ENCODE data around the gene NT5M. TPM values are rescaled to one million over a fixed set of nuclear protein-coding genes. Genes with fewer than 3 reads are reported as not detected.

Gene NT5M
- total RNA-seq, 1 donor from 2014 or later: 3.5 TPM

DNA sequence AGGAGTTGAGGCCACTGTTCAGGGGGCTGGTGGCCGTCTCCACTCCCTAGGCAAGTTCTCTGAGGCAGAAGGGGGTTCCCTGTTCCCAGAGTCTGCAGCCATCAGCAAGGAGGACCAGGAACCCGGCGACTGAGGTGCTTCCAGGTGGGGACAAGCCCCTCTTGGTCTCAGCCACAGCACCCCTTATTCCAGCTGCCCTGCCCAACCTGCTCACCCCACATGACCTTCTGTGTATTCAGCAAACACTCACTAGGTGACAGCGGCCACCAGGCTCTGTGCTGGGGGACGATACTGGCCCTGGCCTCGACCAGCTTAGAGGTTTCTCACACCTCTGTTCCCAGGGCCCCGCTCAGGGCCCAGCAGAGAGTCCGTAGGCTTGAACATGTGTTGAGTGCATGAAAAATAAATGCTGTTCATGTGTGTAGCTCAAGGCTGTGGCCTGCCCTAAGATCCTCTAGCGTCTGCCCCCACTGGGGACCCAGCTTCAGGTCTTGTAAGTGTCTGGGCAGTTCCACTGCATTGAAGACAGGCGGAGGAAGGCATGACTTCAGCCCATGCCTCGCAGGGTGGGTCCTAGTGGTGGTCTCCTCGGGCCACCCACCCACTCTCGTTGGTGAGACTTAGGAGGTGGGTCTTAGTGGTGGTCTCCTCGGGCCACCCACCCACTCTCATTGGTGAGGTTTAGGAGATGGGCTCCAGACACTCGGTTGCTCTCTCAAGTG is 44.2 kb downstream of the NT5M start:
- no peak overlapping the region for H3K4me3 Mint-ChIP-seq (ENCODE audit: unreplicated experiment)
- no peaks in the 10 kb centered on the region for H3K36me3 Mint-ChIP-seq (ENCODE audit: unreplicated experiment)
- TF ChIP-seq, protein P1, sequence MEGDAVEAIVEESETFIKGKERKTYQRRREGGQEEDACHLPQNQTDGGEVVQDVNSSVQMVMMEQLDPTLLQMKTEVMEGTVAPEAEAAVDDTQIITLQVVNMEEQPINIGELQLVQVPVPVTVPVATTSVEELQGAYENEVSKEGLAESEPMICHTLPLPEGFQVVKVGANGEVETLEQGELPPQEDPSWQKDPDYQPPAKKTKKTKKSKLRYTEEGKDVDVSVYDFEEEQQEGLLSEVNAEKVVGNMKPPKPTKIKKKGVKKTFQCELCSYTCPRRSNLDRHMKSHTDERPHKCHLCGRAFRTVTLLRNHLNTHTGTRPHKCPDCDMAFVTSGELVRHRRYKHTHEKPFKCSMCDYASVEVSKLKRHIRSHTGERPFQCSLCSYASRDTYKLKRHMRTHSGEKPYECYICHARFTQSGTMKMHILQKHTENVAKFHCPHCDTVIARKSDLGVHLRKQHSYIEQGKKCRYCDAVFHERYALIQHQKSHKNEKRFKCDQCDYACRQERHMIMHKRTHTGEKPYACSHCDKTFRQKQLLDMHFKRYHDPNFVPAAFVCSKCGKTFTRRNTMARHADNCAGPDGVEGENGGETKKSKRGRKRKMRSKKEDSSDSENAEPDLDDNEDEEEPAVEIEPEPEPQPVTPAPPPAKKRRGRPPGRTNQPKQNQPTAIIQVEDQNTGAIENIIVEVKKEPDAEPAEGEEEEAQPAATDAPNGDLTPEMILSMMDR (IDR thresholded peaks at IDR 0.05): no peak
- no peak overlapping the region for H3K27ac Mint-ChIP-seq (ENCODE audit: unreplicated experiment)
- peaks cover 8% of the 10 kb centered on the region for H3K4me1 Mint-ChIP-seq (ENCODE audit: unreplicated experiment)
- no peaks in the 10 kb centered on the region for H3K9me3 Mint-ChIP-seq (ENCODE audit: unreplicated experiment)
- no peaks in the 10 kb centered on the region for H3K27me3 Mint-ChIP-seq (ENCODE audit: unreplicated experiment)
- DNase-seq (ENCODE audit: extremely low spot score, unreplicated experiment): no peak

DNA sequence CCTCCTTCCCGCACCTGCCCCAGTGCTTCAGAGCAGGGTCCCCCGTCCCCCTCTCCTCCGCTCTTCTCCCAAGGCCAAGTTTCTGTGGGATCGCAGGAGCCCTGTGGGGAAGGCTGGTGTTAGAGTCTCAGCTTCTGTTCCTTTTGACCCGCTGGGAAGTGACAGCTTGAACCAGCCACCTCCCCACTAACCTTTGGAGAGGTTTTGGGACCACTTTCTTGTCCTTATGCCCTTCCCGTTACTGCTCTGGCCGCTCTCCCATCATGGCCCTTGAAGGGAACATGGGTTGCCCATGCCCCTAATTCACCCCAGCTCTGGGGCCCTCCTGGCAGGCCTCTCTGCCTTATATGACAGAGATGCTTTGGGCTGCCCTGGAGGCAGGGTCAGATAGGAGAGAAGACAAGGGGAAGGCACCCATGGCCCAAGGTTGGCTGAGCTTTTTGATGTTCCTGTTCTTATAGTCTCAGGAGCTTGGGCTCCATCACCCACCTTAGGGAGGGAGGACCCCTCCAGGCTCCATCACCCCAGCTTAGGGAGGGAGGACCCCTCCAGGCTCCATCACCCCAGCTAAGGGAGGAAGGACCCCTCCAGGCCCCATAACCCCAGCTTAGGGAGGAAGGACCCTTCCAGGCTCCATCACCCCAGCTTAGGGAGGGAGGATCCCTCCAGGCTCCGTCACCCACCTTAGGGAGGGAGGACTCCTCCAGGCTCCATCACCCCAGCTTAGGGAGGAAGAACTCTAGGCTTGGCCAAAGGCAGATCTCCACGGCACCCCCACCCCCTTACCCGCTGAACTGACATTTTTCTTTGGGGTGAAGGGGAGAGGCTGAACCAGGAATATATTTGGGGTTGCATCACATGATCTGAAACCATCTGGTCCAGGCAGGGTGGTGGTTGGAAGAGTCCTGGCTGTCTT is 45.0 kb downstream of the NT5M start:
- Mint-ChIP-seq H3K4me1 (ENCODE audit: unreplicated experiment) (peaks cover 8% of the 10 kb centered on the region), H3K27ac (ENCODE audit: unreplicated experiment) (no peak overlapping the region), H3K9me3 (ENCODE audit: unreplicated experiment) (no peaks in the 10 kb centered on the region), H3K4me3 (ENCODE audit: unreplicated experiment) (no peak overlapping the region), H3K27me3 (ENCODE audit: unreplicated experiment) (no peaks in the 10 kb centered on the region), H3K36me3 (ENCODE audit: unreplicated experiment) (no peaks in the 10 kb centered on the region)
- DNase-seq (ENCODE audit: extremely low spot score, unreplicated experiment): no peak
- TF ChIP-seq, protein P1 (IDR thresholded peaks at IDR 0.05): no peak

GRCh38 chr17:17348872-17349723 is 45.9 kb downstream of the NT5M start:
- no peak for DNase-seq (ENCODE audit: extremely low spot score, unreplicated experiment)

GRCh38 chr17:17349724-17350106 is 46.5 kb downstream of the NT5M start:
- H3K27ac Mint-ChIP-seq (ENCODE audit: unreplicated experiment): no peak overlapping the region
- no peak for DNase-seq (ENCODE audit: extremely low spot score, unreplicated experiment)
- no peak overlapping the region for H3K4me3 Mint-ChIP-seq (ENCODE audit: unreplicated experiment)
- TF ChIP-seq, protein P1 (IDR thresholded peaks at IDR 0.05): no peak
- peaks cover 8% of the 10 kb centered on the region for H3K4me1 Mint-ChIP-seq (ENCODE audit: unreplicated experiment)
- no peaks in the 10 kb centered on the region for H3K36me3 Mint-ChIP-seq (ENCODE audit: unreplicated experiment)
- no peaks in the 10 kb centered on the region for H3K9me3 Mint-ChIP-seq (ENCODE audit: unreplicated experiment)
- H3K27me3 Mint-ChIP-seq (ENCODE audit: unreplicated experiment): no peaks in the 10 kb centered on the region

More at GRCh38 chr17:17348872-17349723, 45.9 kb downstream of the NT5M start:
- Mint-ChIP-seq H3K4me1 (ENCODE audit: unreplicated experiment) (peaks cover 8% of the 10 kb centered on the region), H3K9me3 (ENCODE audit: unreplicated experiment) (no peaks in the 10 kb centered on the region), H3K27ac (ENCODE audit: unreplicated experiment) (no peak overlapping the region), H3K36me3 (ENCODE audit: unreplicated experiment) (no peaks in the 10 kb centered on the region), H3K4me3 (ENCODE audit: unreplicated experiment) (no peak overlapping the region), H3K27me3 (ENCODE audit: unreplicated experiment) (no peaks in the 10 kb centered on the region)
- TF ChIP-seq, protein P1 (IDR thresholded peaks at IDR 0.05): no peak
